ENCODE measurements around the gene GLS2.

- TF ChIP-seq CTCF (conservative IDR thresholded peaks at IDR 0.05 in 1 of 2, IDR thresholded peaks at IDR 0.05 in 1 of 2; ENCODE audit: extremely low read depth in 1 of 2, insufficient read depth in 1 of 2, low read depth in 1 of 2, low read length in 2 of 2) (no peak), EZH2 (IDR thresholded peaks at IDR 0.05; ENCODE audit: borderline replicate concordance, low read length) (no peak)
Measured at GRCh38 chr12:56450241-56450640, 37.7 kb downstream of the GLS2 start.
